ENCODE results near the gene KANSL1.

The KANSL1 gene

GRCh38 chr17:46167267-46167666 lies 26.0 kb downstream of the KANSL1 start:
- no peak for DNase-seq (ENCODE audit: low read depth in 2 of 2)

- DNase-seq (ENCODE audit: low read depth in 2 of 2): no peak
Measured at GRCh38 chr17:46166692-46167249, 26.5 kb downstream of the KANSL1 start.

- DNase-seq (ENCODE audit: low read depth in 2 of 2): no peak
Measured at GRCh38 chr17:46163929-46164594, 29.2 kb downstream of the KANSL1 start.

- no peak for DNase-seq (ENCODE audit: low read depth in 2 of 2)
Measured at GRCh38 chr17:46163316-46163715, 29.9 kb downstream of the KANSL1 start.

- DNase-seq (ENCODE audit: low read depth in 2 of 2): no peak
Measured at GRCh38 chr17:46162866-46163265, 30.4 kb downstream of the KANSL1 start.

- no peak for DNase-seq (ENCODE audit: low read depth in 2 of 2)
Measured at GRCh38 chr17:46160169-46160568, 33.1 kb downstream of the KANSL1 start.

- no peak for DNase-seq (ENCODE audit: low read depth in 2 of 2)
Measured at GRCh38 chr17:46159686-46160085, 33.5 kb downstream of the KANSL1 start.

GRCh38 chr17:46158323-46159296 lies 34.6 kb downstream of the KANSL1 start:
- DNase-seq (ENCODE audit: low read depth in 2 of 2): no peak

GRCh38 chr17:46157443-46158062 lies 35.7 kb downstream of the KANSL1 start:
- no peak for DNase-seq (ENCODE audit: low read depth in 2 of 2)

- no peak for DNase-seq (ENCODE audit: low read depth in 2 of 2)
Measured at GRCh38 chr17:46154151-46154816, 38.9 kb downstream of the KANSL1 start.

- DNase-seq (ENCODE audit: low read depth in 2 of 2): no peak
Measured at GRCh38 chr17:46152423-46152822, 40.8 kb downstream of the KANSL1 start.

GRCh38 chr17:46151762-46152161 lies 41.5 kb downstream of the KANSL1 start:
- no peak for DNase-seq (ENCODE audit: low read depth in 2 of 2)

GRCh38 chr17:46150216-46150963 lies 42.8 kb downstream of the KANSL1 start:
- DNase-seq (ENCODE audit: low read depth in 2 of 2): no peak

GRCh38 chr17:46148247-46148646 lies 45.0 kb downstream of the KANSL1 start:
- DNase-seq (ENCODE audit: low read depth in 2 of 2): no peak

- peak in 1 of 2 donors; percentile 34 for DNase-seq (ENCODE audit: low read depth in 2 of 2)
Measured at GRCh38 chr17:46147296-46147695, 45.9 kb downstream of the KANSL1 start.

GRCh38 chr17:46144246-46144645 lies 49.0 kb downstream of the KANSL1 start:
- no peak for DNase-seq (ENCODE audit: low read depth in 2 of 2)

GRCh38 chr17:46143827-46144236 lies 49.4 kb downstream of the KANSL1 start:
- DNase-seq (ENCODE audit: low read depth in 2 of 2): no peak

- no peak for DNase-seq (ENCODE audit: low read depth in 2 of 2)
Measured at GRCh38 chr17:46141645-46142044, 51.6 kb downstream of the KANSL1 start.

GRCh38 chr17:46140645-46141197 lies 52.5 kb downstream of the KANSL1 start:
- DNase-seq (ENCODE audit: low read depth in 2 of 2): no peak

GRCh38 chr17:46139432-46140210 lies 53.6 kb downstream of the KANSL1 start:
- DNase-seq (ENCODE audit: low read depth in 2 of 2): no peak

Data from stimulated activated CD8-positive, alpha-beta memory T cell treated with anti-CD3 and anti-CD28 coated beads, Interleukin-15, amount 100 ng/mL, for 48 hours (primary cell).